ENCODE measurements around the gene TRNP1.

Gene TRNP1

GRCh38 chr1:27029517-27029916 is 36.0 kb downstream of the TRNP1 start:
- no peak for TF ChIP-seq CTCF (IDR thresholded peaks at IDR 0.05; ENCODE audit: low read depth, low read length)
- H3K27me3 ChIP-seq (ENCODE audit: insufficient read depth, low read depth, severe bottlenecking): no peaks in the 10 kb centered on the region
- H3K36me3 ChIP-seq: no peaks in the 10 kb centered on the region
- no peak for DNase-seq
- H3K9me3 ChIP-seq (ENCODE audit: severe bottlenecking): no peaks in the 10 kb centered on the region
- no peak overlapping the region for H3K4me3 ChIP-seq (ENCODE audit: low read depth, low read length)
- H3K27ac ChIP-seq: no peak overlapping the region

GRCh38 chr1:27031235-27032118 is 38.0 kb downstream of the TRNP1 start:
- Histone ChIP-seq H3K36me3 (no peaks in the 10 kb centered on the region), H3K4me3 (ENCODE audit: low read depth, low read length) (no peak overlapping the region), H3K27me3 (ENCODE audit: insufficient read depth, low read depth, severe bottlenecking) (no peaks in the 10 kb centered on the region), H3K27ac (no peak overlapping the region), H3K9me3 (ENCODE audit: severe bottlenecking) (no peaks in the 10 kb centered on the region)
- DNase-seq: no peak
- no peak for TF ChIP-seq CTCF (IDR thresholded peaks at IDR 0.05; ENCODE audit: low read depth, low read length)

DNA sequence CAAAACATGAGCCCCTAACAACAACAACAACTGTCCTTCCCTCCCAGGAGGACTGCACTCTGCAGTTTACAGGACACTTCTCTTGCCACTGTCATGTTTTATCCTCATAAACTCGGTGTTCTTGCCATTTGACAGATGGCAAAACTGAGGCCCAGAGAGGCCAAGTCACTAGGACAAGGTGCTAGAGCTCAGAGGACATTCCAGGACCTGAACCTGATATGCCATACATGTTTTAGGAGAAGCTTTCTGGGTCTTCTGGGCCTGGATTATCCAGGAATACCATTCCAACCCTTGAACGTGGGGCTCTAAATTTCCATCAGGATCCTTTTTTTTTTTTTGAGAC is 38.6 kb downstream of the TRNP1 start:
- Histone ChIP-seq H3K36me3 (no peaks in the 10 kb centered on the region), H3K4me3 (ENCODE audit: low read depth, low read length) (no peak overlapping the region), H3K27ac (no peak overlapping the region), H3K9me3 (ENCODE audit: severe bottlenecking) (no peaks in the 10 kb centered on the region), H3K27me3 (ENCODE audit: insufficient read depth, low read depth, severe bottlenecking) (no peaks in the 10 kb centered on the region)
- no peak for DNase-seq
- no peak for TF ChIP-seq CTCF (IDR thresholded peaks at IDR 0.05; ENCODE audit: low read depth, low read length)

- no peak overlapping the region for H3K27ac ChIP-seq
Measured at GRCh38 chr1:27033043-27033746, 39.7 kb downstream of the TRNP1 start.

DNA sequence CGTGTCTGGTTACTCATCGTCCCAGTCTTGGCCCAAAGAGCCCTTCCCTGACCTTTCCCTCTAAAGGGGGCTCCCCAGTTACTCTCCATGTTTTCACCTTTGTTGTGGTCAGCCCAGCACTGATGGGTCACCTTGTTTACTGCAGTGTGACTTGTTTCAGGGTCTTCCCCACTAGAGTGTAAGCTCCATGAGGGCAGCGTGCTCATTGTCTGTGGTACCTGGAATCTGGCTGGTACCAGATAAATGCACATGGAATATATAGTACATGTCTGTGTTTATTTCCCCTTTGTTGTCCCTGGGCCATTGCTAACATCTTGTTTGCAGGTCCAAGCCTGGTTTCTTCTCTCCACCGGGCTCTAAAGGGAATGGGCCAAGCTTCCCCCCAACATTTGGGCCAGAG is 41.9 kb downstream of the TRNP1 start:
- no peak overlapping the region for H3K4me3 ChIP-seq (ENCODE audit: low read depth, low read length)
- H3K36me3 ChIP-seq: no peaks in the 10 kb centered on the region
- H3K9me3 ChIP-seq (ENCODE audit: severe bottlenecking): no peaks in the 10 kb centered on the region
- DNase-seq: no peak
- H3K27ac ChIP-seq: no peak overlapping the region
- no peaks in the 10 kb centered on the region for H3K27me3 ChIP-seq (ENCODE audit: insufficient read depth, low read depth, severe bottlenecking)
- TF ChIP-seq CTCF (IDR thresholded peaks at IDR 0.05; ENCODE audit: low read depth, low read length): no peak

More at GRCh38 chr1:27033043-27033746, 39.7 kb downstream of the TRNP1 start:
- Histone ChIP-seq H3K36me3 (no peaks in the 10 kb centered on the region), H3K27me3 (ENCODE audit: insufficient read depth, low read depth, severe bottlenecking) (no peaks in the 10 kb centered on the region), H3K4me3 (ENCODE audit: low read depth, low read length) (no peak overlapping the region), H3K9me3 (ENCODE audit: severe bottlenecking) (no peaks in the 10 kb centered on the region)
- TF ChIP-seq CTCF (IDR thresholded peaks at IDR 0.05; ENCODE audit: low read depth, low read length): no peak
- DNase-seq: no peak
